HG03565 (cell line): ENCODE results near the gene DPPA2.
"Not testable (repeated sequence)": the region's sequence is repeated elsewhere in the genome, so short reads cannot be mapped to it uniquely, and the experiment has no call there.

Experiments used
- ATAC-seq: cut with Tn5 transposase; IDR thresholded peaks from one replicate; pipeline ENCODE4 v1.9.1; 2021; ENCODE audit warnings: mild to moderate bottlenecking, moderate library complexity; ENCODE audit not compliant: unreplicated experiment

DPPA2 gene, protein sequence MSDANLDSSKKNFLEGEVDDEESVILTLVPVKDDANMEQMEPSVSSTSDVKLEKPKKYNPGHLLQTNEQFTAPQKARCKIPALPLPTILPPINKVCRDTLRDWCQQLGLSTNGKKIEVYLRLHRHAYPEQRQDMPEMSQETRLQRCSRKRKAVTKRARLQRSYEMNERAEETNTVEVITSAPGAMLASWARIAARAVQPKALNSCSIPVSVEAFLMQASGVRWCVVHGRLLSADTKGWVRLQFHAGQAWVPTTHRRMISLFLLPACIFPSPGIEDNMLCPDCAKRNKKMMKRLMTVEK

GRCh38 chr3:109316162-109316730, at the start of gene DPPA2:
Gene DPPA2, minus strand, starts transcription at chr3:109316517. Its CDS starts 1,975 bp downstream, at chr3:109314542.
- ATAC-seq, result no peak

- no peak for ATAC-seq
These were observed 47.8 kb upstream of the DPPA2 start for GRCh38 chr3:109364088-109364487.

- ATAC-seq, result no peak
These were observed 47.3 kb upstream of the DPPA2 start for GRCh38 chr3:109363634-109364033.

DNA sequence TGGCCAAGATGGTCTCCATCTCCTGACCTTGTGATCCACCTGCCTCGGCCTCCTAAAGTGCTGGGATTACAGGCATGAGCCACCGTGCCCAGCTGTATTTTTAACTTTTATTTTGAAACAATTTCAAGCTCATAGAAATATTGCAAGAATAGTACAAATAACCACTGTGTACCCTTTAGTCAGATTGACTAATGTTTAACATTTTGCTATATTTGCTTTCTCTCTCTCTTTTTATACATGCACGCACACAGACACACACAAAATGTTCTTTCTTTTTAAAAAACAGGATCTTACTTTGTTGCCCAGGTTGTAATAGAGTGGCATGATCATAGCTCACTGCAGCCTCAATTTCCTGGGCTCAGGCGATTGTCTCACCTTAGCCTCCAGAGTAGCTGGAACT, 46.5 kb upstream of the DPPA2 start:
- no peak for ATAC-seq

- ATAC-seq, result not testable (repeated sequence)
These were observed 42.5 kb upstream of the DPPA2 start for GRCh38 chr3:109358809-109359208.

DNA sequence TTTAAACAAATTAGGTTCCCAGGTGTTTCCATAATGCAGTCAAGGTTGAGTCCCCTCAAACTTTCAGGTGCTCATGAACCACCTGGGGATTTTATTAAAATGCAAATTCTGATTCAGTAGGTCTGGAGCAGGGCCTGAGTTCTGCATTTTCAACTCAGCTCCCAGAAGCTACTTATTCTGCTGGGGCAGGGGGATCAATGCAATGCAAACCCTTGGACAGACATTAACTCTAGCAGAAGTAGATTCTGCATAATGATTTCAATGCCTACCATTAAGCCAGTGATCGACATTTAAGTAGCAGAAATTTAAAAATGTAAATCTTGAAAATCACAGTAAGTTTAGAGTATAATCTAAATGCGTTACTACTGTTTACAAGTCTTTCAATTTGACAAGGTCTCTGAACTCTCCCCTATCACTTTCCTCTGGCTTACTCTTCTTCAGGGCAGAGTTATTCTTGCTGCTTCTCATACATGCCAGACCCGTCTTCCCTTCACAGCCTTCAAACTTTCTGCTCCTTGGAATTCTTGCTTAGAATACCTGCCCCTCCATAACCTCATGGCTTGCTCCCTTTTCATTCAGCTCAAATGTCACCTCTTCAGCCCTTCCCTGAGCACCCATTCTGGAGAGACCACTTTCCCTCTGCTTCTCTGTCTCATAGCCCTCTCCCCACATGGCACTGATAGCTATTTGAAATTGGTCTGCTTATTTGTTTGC, 40.3 kb upstream of the DPPA2 start:
- no peak for ATAC-seq

GRCh38 chr3:109355625-109356441, 39.5 kb upstream of the DPPA2 start:
- no peak for ATAC-seq

DNA sequence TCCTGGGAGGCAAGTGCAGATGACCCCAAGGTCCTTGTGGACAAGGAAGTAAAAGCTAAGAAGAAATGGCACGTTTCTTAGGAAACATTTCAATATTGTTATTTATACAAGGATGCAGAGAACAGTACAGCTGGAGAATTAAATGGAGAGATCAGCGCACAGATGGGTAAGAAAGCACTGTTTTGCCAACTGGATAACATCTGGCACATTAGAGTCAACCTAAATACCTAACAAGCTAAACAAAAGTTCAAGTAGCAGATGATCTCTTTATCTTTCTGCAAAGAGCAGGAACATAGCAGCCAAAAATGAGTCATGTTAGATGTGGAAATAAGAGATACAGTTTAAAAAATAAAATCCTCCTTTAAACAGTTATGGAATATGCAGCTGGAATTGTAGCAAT, 36.7 kb upstream of the DPPA2 start:
- ATAC-seq, result no peak

- no peak for ATAC-seq
These were observed 34.9 kb upstream of the DPPA2 start for GRCh38 chr3:109351231-109351630.

GRCh38 chr3:109346770-109347295, 30.5 kb upstream of the DPPA2 start:
- no peak for ATAC-seq

DNA sequence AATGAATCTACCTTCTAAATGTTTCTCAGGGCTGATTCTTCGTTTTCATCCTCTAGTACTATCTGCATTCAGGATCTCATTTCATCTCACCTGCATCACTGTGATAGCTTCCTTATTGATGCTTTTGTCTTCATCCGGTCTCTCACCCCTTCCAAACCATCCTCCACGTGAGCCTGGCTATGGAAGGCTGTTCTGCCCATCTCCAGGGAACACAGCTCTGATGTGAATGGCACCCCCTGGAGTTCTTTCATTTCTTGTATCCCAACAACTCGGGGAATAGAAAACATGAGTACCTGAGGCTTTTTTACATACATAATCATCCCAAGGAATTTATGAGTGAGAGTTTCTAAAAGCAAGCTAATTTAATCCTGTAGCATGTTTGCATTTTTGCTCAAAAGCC, 29.8 kb upstream of the DPPA2 start:
- no peak for ATAC-seq

DNA sequence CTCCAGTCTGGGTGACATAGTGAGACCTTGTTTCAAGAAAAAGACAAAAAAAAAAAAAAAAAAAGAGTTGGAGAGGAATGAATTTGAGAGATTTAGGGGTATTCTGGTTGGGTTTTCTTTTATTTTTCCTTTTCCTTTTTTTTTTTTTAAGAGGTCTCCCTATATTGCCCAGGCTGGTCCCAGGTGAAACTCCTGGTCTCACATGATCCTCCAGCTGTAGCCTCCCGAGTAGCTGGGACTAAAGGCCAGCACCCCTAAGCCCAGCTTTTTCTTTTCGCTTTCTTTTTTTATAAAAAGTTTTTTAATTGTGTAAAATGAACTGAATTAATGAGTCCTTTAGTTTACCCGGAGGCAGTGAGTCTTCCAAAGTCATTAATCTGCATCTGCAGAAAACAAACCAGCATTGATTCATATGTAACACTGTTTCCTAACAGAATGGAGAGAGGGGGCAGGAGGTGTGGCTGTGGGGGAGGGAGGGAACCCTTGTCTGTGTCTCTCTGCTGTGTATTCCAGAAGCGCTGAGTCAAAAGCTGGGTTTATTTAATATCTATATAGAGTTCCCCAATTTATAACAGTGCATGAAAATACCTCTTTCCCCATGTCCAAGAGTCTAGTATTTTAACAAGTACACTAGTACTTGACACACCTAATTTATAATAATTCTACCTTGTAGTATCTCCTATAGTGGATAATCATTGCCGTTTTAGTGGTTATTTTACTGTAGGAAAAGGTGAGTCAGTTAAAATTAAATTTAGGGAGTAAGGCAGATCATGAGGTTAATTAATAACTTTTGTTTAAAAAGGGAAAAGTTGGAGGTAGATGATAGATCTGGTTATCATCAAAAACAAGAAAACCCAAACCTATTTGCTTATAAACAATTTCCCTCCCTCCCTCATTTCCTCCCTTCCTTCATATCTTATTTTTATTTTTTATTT, 23.7 kb upstream of the DPPA2 start:
- no peak for ATAC-seq

GRCh38 chr3:109339197-109339596, 22.9 kb upstream of the DPPA2 start:
- no peak for ATAC-seq

DNA sequence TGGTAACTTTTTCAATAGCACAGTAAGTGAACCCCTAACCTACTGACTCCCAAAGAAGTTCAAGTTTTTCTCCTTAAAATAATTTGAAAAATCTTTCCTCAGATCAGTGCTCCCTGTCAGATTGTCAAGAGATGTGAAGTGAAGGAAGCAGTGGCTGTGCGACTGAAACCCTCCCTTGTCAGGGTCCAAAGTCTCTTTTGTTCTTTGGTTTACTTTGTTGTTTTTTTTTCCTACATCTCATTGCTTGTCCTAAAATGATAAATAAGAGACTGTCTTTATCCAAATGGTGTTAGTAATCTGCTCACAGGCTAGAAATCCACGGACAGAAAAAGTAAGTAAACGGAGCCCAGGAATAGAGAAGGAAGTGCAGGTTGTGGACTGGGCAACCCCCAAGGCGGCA, 22.0 kb upstream of the DPPA2 start:
- no peak for ATAC-seq

GRCh38 chr3:109337393-109337792, 21.1 kb upstream of the DPPA2 start, which contains the start of gene DPPA4:
Gene DPPA4, minus strand, starts transcription at chr3:109337546. Its CDS starts 29 bp downstream, at chr3:109337517.
- ATAC-seq, result no peak

DNA sequence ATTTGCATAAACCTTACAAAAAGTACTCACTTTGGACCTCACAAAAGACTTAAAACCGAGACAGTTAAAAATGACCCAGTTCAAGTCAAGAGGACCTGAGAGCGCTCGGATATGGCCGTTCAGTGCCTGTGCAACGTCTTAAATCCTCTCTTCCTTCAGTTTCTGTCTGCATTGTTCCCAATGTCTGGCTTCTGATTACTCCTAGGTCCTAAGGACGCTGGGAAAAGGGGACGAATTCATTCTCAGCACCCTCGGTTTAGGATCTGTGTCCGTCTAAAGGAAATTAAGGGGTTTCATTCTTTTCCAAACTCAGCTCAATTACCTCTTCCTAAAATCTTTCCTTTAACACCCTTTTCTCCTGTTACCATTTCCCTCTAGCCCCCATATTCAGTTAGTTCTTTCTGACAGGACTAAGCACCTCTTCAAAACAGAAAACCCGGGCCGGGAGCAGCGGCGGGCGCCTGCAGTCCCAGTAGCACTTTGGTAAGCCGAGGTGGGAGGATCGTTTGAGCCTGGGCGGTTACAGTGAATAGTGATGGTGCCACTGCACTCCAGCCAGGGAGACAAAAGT, 20.1 kb upstream of the DPPA2 start:
- ATAC-seq, result no peak

GRCh38 chr3:109334572-109334971, 18.3 kb upstream of the DPPA2 start:
- ATAC-seq, result no peak

GRCh38 chr3:109331692-109332091, 15.4 kb upstream of the DPPA2 start:
- ATAC-seq, result no peak

GRCh38 chr3:109330405-109330804, 14.1 kb upstream of the DPPA2 start:
- ATAC-seq, result no peak

- ATAC-seq, result no peak
These were observed 11.9 kb upstream of the DPPA2 start for GRCh38 chr3:109328202-109328601.
